GM21786 (cell line): ENCODE data around the gene SLC25A31.

ENCODE experiments used
- ATAC-seq: cut with Tn5 transposase; IDR thresholded peaks from one replicate; pipeline ENCODE4 v1.9.1; 2021; ENCODE audit not compliant: unreplicated experiment

SLC25A31 gene

GRCh38 chr4:127776620-127777019, 46.4 kb downstream of the SLC25A31 start:
- ATAC-seq = no peak

DNA sequence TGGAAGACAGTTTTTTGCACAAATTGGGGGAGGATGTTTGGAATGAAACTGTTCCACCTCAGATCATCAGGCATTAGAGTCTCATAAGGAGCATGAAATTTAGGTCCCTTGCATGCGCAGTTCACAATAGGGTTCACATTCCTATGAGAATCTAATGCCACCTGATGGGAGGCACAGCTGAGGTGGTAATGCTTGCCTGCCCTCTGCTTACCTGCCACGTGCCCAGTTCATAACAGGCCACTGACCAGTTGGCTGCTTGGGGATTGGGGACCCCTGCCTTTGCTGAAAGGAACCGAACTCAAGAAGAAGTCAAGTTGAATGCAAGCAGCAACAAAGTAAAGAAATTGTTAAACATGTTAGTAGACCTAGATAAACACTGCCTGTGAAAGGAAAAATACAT, 47.3 kb downstream of the SLC25A31 start:
- ATAC-seq = no peak

- ATAC-seq = no peak
Observed at GRCh38 chr4:127778102-127778501, 47.9 kb downstream of the SLC25A31 start.

GRCh38 chr4:127780598-127780997, 50.4 kb downstream of the SLC25A31 start:
- ATAC-seq = no peak

DNA sequence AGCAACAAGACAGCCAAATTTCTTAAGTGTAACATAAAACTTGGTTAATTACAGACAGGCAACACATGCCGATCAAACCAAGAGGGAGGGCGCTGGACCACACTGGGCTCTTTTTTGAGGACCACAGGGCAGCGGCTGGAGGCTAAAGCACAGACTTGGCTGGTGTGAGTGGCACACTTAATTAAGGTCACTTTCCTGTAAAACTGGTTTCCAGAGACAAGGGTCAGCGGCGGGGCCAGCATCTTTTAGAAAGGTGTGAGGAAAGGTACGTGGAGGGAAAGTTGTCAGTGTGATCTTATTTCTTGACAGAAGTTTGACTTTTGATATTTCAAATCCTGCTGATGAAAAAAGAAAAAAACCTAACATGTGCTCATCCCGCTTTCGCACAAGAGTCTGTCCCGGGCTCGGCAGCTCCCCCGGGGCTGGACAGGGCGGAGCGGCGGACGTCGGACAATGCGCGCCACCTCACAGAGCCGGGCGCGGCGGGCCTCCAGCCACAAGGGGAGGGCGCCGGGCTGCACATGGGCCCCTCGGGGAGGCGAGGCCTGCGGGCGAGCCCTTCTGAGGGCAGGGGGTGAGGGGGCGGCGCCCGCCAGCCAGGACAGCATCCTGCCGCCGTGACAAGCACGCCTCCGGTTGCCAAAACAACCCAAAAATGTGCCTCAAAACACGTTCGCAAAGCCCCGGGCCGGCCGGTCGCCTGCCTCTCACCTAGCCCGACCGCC, 51.3 kb downstream of the SLC25A31 start:
- peak; percentile 22 for ATAC-seq

DNA sequence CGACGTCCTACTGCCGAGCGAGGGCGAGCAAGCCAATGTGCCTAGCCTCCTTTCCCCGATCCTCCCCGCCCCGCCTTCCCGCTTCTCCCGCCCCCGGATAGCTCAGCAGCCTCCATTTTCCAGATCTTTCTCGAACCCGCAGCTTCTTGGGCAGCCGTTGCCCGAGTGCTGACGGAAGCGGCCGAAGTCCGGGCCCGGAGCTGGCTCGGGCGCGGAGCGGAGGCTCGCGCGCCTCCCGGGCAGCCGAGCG, 51.8 kb downstream of the SLC25A31 start:
- ATAC-seq = peak; percentile 60

- peak; percentile 33 for ATAC-seq
Observed at GRCh38 chr4:127782275-127783025, 52.2 kb downstream of the SLC25A31 start, which contains the start of gene HSPA4L. HSPA4L (plus strand) TSS chr4:127782322; CDS start chr4:127782551, 229 bp downstream.

DNA sequence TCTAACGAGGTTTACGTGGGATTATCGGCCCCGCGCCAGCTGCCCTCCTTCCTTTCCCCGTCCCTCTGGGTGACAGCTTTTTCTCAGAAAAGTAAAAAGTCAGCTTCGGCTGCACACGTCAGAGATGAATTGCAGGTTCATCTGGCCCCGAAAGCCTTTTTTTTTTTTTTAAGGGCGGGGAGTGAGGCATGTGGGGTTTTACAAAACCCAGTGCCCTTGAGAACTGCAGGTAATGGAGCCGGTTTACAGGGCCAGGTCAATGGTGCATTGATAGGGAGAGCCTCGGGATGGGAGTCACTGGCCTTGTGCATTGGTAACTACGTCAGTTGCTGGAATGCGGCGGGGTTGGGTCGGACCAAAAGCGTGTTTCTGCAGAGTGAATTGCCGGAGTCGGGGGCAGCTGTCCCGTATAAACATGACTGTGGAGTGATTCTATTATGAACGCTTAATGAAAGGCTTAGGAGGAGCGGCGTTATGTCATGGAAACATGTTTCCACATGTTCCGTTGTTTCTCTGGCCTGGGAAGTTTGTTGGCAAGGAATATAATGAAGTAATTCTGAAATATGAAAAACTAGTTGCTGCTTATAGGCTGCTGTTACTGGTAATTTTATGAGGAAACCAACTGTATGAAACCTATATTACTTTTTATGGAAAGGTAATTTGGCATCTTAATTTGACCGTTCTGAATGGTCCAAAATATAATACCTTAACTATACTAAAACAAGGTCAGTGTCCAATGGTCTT, 53.0 kb downstream of the SLC25A31 start:
- ATAC-seq = peak; percentile 12

GRCh38 chr4:127783955-127784770, 54.0 kb downstream of the SLC25A31 start:
- ATAC-seq = no peak

DNA sequence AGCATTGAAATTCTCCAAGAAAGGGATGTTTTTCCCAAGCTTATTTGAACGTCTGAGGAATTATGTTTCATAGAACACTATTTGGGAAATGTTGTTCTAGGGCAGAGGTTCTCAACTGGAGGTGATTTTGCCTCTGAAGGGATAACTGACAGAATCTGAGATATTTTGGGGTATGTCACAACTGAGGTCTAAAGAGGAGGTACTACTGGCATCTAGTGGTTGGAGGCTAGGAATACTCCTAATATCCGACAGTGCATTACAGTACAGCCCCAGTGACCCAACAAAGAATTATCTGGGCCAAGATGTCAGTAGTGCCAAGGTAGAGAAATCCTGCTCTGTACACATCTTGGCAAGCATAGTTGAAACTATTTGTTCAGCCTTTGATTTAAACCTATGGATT, 58.3 kb downstream of the SLC25A31 start:
- peak; percentile 35 for ATAC-seq

DNA sequence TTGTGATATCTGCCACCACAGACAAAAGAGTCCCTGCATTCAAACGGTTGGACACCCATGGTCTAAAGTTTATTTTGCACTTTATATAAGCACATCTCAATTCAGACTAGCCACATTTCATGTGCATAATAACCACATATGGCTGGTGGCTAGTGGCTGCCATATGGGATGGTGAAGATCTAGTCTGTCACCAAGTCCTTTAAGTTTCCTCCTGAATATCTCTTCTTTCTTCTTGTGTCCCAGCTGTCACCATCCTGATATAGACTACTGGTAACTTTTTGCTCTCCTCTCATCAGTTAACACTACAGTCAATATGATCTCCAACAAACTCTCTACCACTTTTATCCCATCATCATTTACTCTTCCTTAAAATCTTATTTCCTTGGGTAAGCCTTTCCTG, 61.2 kb downstream of the SLC25A31 start:
- ATAC-seq = no peak

DNA sequence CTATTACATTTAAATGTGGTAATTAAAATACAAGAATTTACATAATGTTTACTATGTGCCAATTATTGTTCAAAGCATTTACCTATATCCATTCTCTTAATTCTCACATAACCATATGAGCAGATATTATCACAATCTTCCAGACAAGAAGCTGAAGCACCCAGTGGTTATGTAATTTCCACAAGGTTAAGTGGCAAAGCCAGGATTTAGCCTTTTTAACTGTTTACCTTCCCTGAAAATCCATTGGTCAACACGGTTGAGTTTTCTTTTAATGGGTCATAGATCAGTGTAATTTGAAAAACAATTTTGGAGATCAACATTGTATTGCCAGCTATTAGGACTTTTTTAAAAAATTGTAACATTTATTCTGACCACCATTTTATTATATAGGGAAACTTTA, 63.3 kb downstream of the SLC25A31 start:
- ATAC-seq = no peak

- ATAC-seq = no peak
Observed at GRCh38 chr4:127799711-127800110, 69.5 kb downstream of the SLC25A31 start.

GRCh38 chr4:127809173-127809800, 79.1 kb downstream of the SLC25A31 start:
- ATAC-seq = no peak

DNA sequence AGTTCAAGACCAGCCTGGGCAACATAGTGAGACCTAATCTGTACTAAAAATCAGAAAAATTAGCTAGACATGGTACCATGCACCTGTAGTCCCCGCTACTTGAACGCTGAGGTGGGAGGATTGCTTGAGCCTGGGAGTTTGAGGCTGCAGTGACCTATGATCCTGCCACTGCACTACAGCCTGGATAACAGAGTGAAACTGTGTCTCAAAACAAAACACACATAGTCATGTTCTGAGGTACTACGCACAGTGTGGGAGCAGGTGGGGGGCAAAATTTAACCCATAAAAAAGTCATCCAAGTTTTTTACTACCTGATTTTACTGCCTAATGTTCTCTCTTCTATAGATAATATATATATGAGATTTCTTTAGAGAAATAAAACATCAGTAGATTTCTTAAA, 80.4 kb downstream of the SLC25A31 start:
- ATAC-seq = no peak

GRCh38 chr4:127822430-127822829, 92.2 kb downstream of the SLC25A31 start:
- ATAC-seq = no peak
